Right lobe of liver (tissue), 6 donors: Measurements from ENCODE around the gene TMEM175. TPM values are rescaled to one million over a fixed set of nuclear protein-coding genes. Genes with fewer than 3 reads are reported as not detected.
A peak's percentile ranks its signal among the peaks of the same experiment; 100 is the strongest.

ENCODE experiments used
- ATAC-seq, 4 donors: fragments of 200-7000 bp; cut with Tn5 transposase; one replicate each; pipeline ENCODE4 v1.9.1; 2020; ENCODE audit warnings: mild to moderate bottlenecking in 4 of 4, moderate library complexity in 4 of 4
- DNase-seq, 3 donors: peaks; one replicate each; pipeline ENCODE4 v3.0.0-alpha.2; 2020
- H3K27ac ChIP-seq, 3 donors: fragments of 200-600 bp; one replicate each; pipeline ENCODE4 v1.8.0; 2022
- H3K27me3 ChIP-seq, 2 donors: fragments of 200-600 bp; one replicate each; pipeline ENCODE4 v1.8.0; 2022
- H3K36me3 ChIP-seq, 4 donors: fragments of 200-600 bp; sonication (generic) in 1 of 4; one replicate each; pipeline versions ENCODE4 v1.5.1 to v1.8.0; 2017 to 2022; ENCODE audit warnings: control low read depth in 1 of 4
- H3K4me1 ChIP-seq, 4 donors: fragments of 200-600 bp; sonication (generic) in 1 of 4; one replicate each; pipeline versions ENCODE4 v1.5.1 to v1.8.0; 2017 to 2022; ENCODE audit warnings: control low read depth in 1 of 4
- H3K4me3 ChIP-seq, 3 donors: fragments of 200-600 bp; one replicate each; pipeline ENCODE4 v1.8.0; 2022
- H3K9me3 ChIP-seq, 4 donors: fragments of 200-600 bp; sonication (generic) in 1 of 4; one replicate each; pipeline versions ENCODE4 v1.5.1 to v1.8.0; 2017 to 2022; ENCODE audit warnings: control low read depth in 1 of 4
- CTCF ChIP-seq, 4 donors: fragments of 200-600 bp in 3 of 4; fragments of 450-650 bp in 1 of 4; IDR thresholded peaks; one replicate each; pipeline versions ENCODE4 v1.5.1 to v1.8.0; 2016 to 2022; ENCODE audit warnings: antibody characterized with exemption in 4 of 4, mild to moderate bottlenecking in 2 of 4
- POLR2A ChIP-seq: fragments of 450-650 bp; IDR thresholded peaks from one replicate; pipeline ENCODE4 v1.6.1; 2017; ENCODE audit warnings: antibody characterized with exemption, mild to moderate bottlenecking
- WGBS: methylation state at CpG from one replicate; pipeline ENCODE4 v1.1.6; 2018; ENCODE audit warnings: low coverage, low lambda C conversion rate; ENCODE audit not compliant: insufficient coverage; ENCODE audit errors: missing lambda C conversion rate; 5-methylcytosine and 5-hydroxymethylcytosine counted together
- intact Hi-C, 2 donors: fragments of 100-400 bp; cut with DNase I; formaldehyde crosslinking; loops; one replicate each; pipeline versions ENCODE4 v1.11.2 to v1.14.1; 2022
- total RNA-seq, 6 experiments: library from RNA; depleted of rRNA in 2 of 6; stranded (reverse); fragments of >200 nt in 2 of 6; fragmentation: NEBNext Ultra II Directional in 3 of 6; extraction: Animal tissue kit (Norgen Biotek cat#: 25700) in 3 of 6; gene quantifications; one replicate each; pipeline versions ENCODE4 v1.1.0 to v1.2.4, GENCODE V29; 2016 to 2023
- donor health status: DM: no; HTN: yes; CAD: no.
- donor health status: DM: no; HTN: no; CAD: no.
- donor health status: DM: no; HTN: no; CAD: no.
- donor health status: DM: no; HTN: yes; CAD: no.
- donor health status: DM: no; HTN: yes; CAD: no.

TMEM175 gene
- total RNA-seq, 6 experiments from 2014 or later: 22.0 to 31.8 (median 23.6) TPM

DNA sequence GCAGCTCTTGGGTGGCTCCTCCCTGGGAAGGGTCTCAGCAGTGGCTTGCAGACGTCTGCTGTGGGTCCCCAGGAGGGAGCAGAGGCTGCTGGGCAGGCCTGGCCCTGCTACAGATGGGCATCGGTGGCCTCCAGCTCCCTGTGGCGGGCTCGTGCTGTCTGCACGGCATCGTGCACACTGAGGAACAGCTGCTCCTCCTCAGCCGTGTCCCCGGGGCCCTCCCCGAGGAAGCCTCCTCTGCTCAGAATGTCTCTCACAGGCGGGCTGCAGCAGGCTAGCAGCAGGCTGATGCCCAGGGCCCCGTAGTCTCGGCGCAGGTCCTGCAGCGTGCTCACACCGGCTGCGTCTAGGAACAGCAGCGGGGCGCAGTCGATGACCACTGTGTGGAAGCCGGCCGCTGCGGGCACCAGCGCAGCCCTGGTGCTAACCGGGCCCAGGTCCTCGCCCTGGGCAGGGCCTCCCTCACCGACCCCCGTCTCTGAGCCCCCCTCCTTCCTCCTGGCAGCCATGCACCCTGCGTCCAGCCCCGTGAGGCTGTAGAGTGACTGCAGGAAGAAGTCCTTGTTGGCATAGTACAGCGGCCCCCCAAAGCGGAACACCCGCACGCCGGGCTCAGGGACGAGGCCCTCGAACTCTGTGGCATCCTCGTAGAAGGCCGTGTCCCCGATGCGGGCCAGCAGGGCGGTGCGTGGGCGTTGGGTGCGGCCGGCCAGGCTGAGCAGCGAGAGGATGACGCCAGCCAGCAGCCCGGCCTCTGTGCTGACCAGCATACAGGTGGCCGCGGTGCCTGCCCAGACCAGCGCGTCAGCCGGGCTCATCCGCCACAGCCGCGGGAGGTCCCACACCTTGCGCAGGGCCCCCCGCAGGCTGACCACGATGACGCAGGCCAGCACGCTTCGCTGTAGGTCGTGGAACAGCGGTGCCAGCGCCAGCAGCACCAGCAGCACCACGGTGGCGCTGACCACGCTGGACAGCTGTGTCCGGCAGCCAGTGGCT, 56.8 kb downstream of the TMEM175 start:
- intact Hi-C loops: no loop called here
- H3K9me3 ChIP-seq: no peaks in the 10 kb centered on the region
- peaks cover 0 to 17% (median 4%) of the 10 kb centered on the region in 4 donors for H3K36me3 ChIP-seq
- no CpG with 5 or more reads among the region's 69 CpGs for WGBS
- TF ChIP-seq POLR2A: no peak
- TF ChIP-seq CTCF (IDR thresholded peaks at IDR 0.05): no peak
- ATAC-seq (no peak), DNase-seq (no peak)
- H3K27me3 ChIP-seq: no peaks in the 10 kb centered on the region
- H3K27ac ChIP-seq: no peak overlapping the region
- peaks cover 0 to 31% (median 13%) of the 10 kb centered on the region in 4 donors for H3K4me1 ChIP-seq
- no peak overlapping the region for H3K4me3 ChIP-seq

GRCh38 chr4:989722-990471, 57.6 kb downstream of the TMEM175 start:
- peak in 1 of 3 donors; percentile 22 for DNase-seq
- TF ChIP-seq POLR2A (no peak), CTCF (IDR thresholded peaks at IDR 0.05) (no peak)
- H3K4me1 ChIP-seq: peaks cover 0 to 39% (median 15%) of the 10 kb centered on the region in 4 donors

DNA sequence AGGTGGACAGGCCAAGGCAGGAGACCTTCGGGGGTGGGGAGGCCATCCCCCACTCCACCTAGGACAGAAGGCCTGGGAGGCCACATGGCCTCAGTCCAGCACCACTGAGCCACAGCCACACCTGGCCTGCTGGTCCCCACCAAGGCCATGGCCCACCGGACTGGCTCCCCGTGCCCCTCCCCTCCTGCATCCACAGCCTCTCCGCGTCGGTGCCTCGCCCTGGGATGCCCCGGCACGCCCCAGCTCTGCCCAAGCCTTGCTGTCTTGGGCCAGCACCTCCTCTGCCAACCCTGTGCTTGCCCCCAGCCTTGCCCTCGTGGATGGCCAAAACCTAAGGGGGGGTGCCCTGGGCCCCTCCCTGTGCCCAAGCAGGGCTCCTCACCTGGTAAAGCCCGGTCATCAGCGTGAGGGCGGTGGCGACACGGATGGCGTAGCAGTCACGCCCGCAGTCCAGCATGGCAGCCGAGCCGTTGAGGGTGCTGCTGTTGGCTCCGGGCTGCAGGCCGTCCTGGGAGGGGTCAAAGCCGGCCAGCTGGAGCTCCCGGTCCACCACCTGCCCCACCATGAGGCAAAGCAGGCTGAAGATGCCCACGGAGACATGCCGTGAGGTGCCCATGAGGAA, 58.6 kb downstream of the TMEM175 start:
- H3K4me3 ChIP-seq: no peak overlapping the region
- no peaks in the 10 kb centered on the region for H3K27me3 ChIP-seq
- peaks cover 0 to 32% (median 10%) of the 10 kb centered on the region in 4 donors for H3K4me1 ChIP-seq
- peak in 1 of 3 donors; percentile 21 for DNase-seq
- H3K27ac ChIP-seq: peak overlapping the region in 1 of 3 donors; percentile 97
- intact Hi-C loops: no loop called here
- 47% methylated on average over 2 of the region's 26 CpGs for WGBS
- no peak for ATAC-seq
- H3K36me3 ChIP-seq: peaks cover 0 to 17% (median 4%) of the 10 kb centered on the region in 4 donors
- TF ChIP-seq POLR2A: no peak
- TF ChIP-seq CTCF (IDR thresholded peaks at IDR 0.05): no peak
- H3K9me3 ChIP-seq: no peaks in the 10 kb centered on the region

More at GRCh38 chr4:989722-990471, 57.6 kb downstream of the TMEM175 start:
- H3K27ac ChIP-seq: no peak overlapping the region
- H3K27me3 ChIP-seq: no peaks in the 10 kb centered on the region
- H3K4me3 ChIP-seq: no peak overlapping the region
- intact Hi-C loops: no loop called here
- ATAC-seq: no peak
- H3K9me3 ChIP-seq: no peaks in the 10 kb centered on the region
- H3K36me3 ChIP-seq: peaks cover 0 to 17% (median 4%) of the 10 kb centered on the region in 4 donors
- 87% methylated on average over 3 of the region's 58 CpGs for WGBS
